Type B pancreatic cell (in vitro differentiated cells): ENCODE measurements around the gene MYO1C. TPM values are rescaled to one million over a fixed set of nuclear protein-coding genes. Genes with fewer than 3 reads are reported as not detected.

ENCODE experiments used
- DNase-seq: peaks from one replicate; pipeline ENCODE4 v3.0.0; 2021; ENCODE audit warnings: mixed read lengths; ENCODE audit not compliant: unreplicated experiment; ENCODE audit errors: extremely low spot score
- H3K27ac Mint-ChIP-seq: 2 replicates; pipeline ENCODE4 v1.8.0; 2021; ENCODE audit warnings: mild to moderate bottlenecking, mixed read lengths
- H3K27me3 Mint-ChIP-seq: 2 replicates; pipeline ENCODE4 v1.8.0; 2021; ENCODE audit warnings: mixed read lengths
- H3K36me3 Mint-ChIP-seq: 2 replicates; pipeline ENCODE4 v1.8.0; 2021; ENCODE audit warnings: mixed read lengths
- H3K4me1 Mint-ChIP-seq: one replicate; pipeline ENCODE4 v1.8.0; 2021; ENCODE audit warnings: mixed read lengths; ENCODE audit not compliant: unreplicated experiment
- H3K4me3 Mint-ChIP-seq: 2 replicates; pipeline ENCODE4 v1.8.0; 2021; ENCODE audit warnings: mild to moderate bottlenecking, mixed read lengths
- H3K9me3 Mint-ChIP-seq: 2 replicates; pipeline ENCODE4 v1.8.0; 2021; ENCODE audit warnings: mixed read lengths
- CTCF ChIP-seq: fragments of 200-600 bp; sonication (generic); conservative IDR thresholded peaks from 2 replicates; pipeline ENCODE4 v1.5.0; 2021; ENCODE audit warnings: antibody characterized with exemption, mild to moderate bottlenecking
- total RNA-seq: library from RNA; stranded (reverse); gene quantifications from 2 replicates; pipeline ENCODE4 v1.2.1, GENCODE V29; 2021; ENCODE audit warnings: low replicate concordance

MYO1C gene
- total RNA-seq, 1 donor from 2014 or later, result 73.6 TPM

DNA sequence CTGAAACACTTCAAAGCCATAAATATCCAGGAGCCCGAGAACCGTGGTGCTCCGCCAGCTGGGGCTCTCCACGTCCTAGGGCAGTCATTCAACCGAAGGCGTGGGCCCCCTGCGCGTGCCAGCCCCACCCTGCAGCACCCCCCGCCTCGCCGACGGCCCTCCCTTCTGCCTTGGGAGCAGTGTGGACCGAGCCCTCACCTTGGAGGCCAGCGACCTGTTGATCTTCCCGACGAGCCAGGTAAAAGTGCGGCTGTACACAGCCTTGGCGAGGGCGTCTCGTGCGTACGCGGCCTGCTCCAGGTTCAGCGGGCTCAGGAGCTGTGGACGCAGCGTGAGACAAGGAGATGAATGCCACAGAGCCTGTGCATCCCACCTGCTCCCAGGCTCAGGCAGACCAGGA is 14.1 kb downstream of the MYO1C start:
- Mint-ChIP-seq H3K4me3 (no peak overlapping the region), H3K9me3 (no peaks in the 10 kb centered on the region), H3K4me1 (no peaks in the 10 kb centered on the region), H3K36me3 (peaks cover 4% of the 10 kb centered on the region), H3K27me3 (no peaks in the 10 kb centered on the region), H3K27ac (no peak overlapping the region)
- TF ChIP-seq CTCF, result no peak
- no peak for DNase-seq

DNA sequence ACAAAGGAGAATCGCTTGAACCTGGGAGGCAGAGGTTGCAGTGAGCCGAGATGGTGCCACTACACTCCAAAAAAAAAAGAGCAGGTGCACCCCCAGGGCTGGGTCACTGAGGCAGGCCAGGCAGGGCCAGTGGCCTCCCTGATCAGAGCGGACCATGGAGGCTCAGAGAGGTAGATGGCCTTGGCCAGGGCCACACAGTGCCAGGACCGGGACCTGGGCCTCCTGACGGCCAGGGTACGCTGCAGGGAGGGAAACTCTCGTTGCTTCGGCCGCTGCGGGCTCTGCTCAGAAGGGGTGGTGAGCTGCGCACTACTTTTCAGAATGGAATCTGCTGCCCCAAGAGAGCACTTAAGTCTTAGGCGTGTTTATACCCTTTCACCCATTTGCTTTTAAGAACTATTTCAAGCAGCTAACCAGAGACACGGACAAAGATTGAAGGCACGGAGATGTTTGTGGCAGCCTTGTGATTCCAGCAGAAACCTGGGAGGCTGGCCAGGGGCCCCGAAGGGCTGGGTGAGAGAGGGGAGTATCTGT is 17.1 kb downstream of the MYO1C start:
- Mint-ChIP-seq H3K27me3 (no peaks in the 10 kb centered on the region), H3K27ac (peak overlapping the region; percentile 68), H3K36me3 (no peaks in the 10 kb centered on the region), H3K9me3 (no peaks in the 10 kb centered on the region), H3K4me3 (no peak overlapping the region), H3K4me1 (no peaks in the 10 kb centered on the region)
- no peak for DNase-seq
- no peak for TF ChIP-seq CTCF

DNA sequence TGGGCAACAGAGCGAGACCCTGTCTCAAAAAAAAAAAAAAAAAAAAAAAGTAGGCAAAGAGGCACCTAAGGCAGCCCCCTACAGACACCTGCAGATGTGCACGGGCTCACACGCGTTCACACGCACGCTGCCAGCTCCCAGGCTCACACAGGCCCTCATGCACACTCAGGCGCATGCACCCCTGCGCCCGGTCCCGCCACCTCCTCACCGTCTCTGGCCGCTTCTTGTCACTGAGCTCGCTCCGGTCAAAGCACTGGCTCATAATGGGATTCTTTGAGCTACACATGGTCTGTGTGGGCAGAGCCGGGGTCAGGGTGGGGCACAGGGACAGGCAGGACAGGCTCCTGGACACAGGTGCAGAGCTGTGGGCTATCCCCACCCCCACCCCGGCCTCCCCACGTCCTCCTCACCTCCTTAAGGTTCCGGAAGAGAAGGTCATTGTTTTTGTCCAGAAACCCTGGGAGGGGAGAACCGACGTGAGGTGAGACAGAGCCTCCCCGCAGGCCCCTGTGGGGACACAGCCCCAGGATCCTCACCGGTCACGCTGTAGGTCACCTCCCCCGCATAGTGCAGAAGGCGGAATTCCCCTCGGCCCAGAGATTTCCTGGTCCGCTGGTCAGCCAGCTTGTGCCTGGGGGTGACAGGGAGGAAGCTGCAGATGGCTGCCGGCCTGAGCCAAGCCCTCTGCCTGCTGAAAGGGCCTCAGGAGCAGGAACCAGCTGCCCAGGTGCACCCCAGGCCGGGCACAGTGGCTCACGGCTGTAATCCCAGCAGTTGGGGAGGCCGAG is 17.9 kb downstream of the MYO1C start:
- H3K4me1 Mint-ChIP-seq, result no peaks in the 10 kb centered on the region
- H3K27me3 Mint-ChIP-seq, result no peaks in the 10 kb centered on the region
- no peaks in the 10 kb centered on the region for H3K9me3 Mint-ChIP-seq
- TF ChIP-seq CTCF, result no peak
- no peak overlapping the region for H3K4me3 Mint-ChIP-seq
- H3K36me3 Mint-ChIP-seq, result peaks cover under 1% of the 10 kb centered on the region
- DNase-seq, result no peak
- H3K27ac Mint-ChIP-seq, result no peak overlapping the region

GRCh38 chr17:1473841-1474240 is 18.6 kb downstream of the MYO1C start:
- no peaks in the 10 kb centered on the region for H3K4me1 Mint-ChIP-seq
- H3K27ac Mint-ChIP-seq, result no peak overlapping the region

DNA sequence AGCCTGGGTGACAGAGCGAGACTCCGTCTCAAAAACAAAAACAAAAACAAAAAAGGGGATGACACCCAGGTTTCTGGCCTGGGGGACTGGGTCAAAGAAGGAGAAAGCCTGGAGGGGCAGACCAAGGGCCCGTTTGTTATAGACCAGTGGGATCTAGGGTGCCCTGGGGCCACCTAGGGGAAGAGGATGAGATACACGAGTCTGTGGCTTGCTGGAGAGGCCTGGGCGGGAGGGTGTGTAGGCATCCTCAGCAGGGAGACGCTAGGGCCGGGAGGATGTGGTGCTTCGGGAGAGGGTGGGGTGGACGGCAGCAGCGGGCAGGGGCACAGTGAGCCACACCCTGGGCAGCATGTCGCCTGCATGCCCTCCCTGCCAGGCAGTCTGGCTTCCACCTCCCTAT is 19.3 kb downstream of the MYO1C start:
- Mint-ChIP-seq H3K27me3 (no peaks in the 10 kb centered on the region), H3K4me1 (peaks cover 5% of the 10 kb centered on the region), H3K9me3 (no peaks in the 10 kb centered on the region), H3K36me3 (peaks cover 10% of the 10 kb centered on the region), H3K4me3 (no peak overlapping the region), H3K27ac (no peak overlapping the region)
- no peak for TF ChIP-seq CTCF
- DNase-seq, result no peak

More at GRCh38 chr17:1473841-1474240, 18.6 kb downstream of the MYO1C start:
- Mint-ChIP-seq H3K4me3 (no peak overlapping the region), H3K36me3 (peaks cover 8% of the 10 kb centered on the region), H3K27me3 (no peaks in the 10 kb centered on the region), H3K9me3 (no peaks in the 10 kb centered on the region)
- TF ChIP-seq CTCF, result no peak
- DNase-seq, result no peak
